GM19372 (cell line): ENCODE data around the gene SPOPL.
"Not testable (repeated sequence)": the region's sequence is repeated elsewhere in the genome, so short reads cannot be mapped to it uniquely, and the experiment has no call there.

ENCODE experiments used
- ATAC-seq: cut with Tn5 transposase; IDR thresholded peaks from one replicate; pipeline ENCODE4 v1.9.1; 2021; ENCODE audit warnings: mild to moderate bottlenecking, low read depth, moderate library complexity; ENCODE audit not compliant: unreplicated experiment

The SPOPL gene

GRCh38 chr2:138522556-138522955, 21.0 kb downstream of the SPOPL start:
- ATAC-seq: peak; percentile 55

DNA sequence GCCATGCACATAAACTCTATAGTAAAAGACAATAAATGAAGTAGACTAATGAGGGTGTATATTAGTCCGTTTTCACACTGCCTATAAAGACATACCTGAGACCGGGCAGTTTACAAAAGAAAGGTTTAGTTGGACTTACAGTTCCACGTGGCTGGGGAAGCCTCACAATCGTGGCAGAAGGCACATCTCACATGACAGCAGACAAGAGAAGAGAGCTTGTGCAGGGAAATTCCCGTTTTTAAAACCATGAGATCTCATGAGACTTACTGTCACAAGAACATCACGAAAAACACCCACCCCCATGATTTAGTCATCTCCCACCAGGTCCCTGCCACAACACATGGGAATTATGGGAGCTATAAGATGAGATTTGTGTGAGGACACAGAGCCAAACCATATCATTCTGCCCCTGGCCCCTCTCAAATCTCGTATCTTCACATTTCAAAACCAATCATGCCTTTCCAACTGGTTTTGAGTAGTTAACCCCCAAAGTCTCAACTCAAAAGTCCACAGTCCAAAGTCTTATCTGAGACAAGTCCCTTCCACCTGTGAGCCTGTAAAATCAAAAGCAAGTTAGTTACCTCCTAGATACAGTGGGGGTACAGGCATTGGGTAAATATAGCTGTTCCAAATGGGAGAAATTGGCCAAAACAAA, 21.6 kb downstream of the SPOPL start:
- ATAC-seq: peak; percentile 52

DNA sequence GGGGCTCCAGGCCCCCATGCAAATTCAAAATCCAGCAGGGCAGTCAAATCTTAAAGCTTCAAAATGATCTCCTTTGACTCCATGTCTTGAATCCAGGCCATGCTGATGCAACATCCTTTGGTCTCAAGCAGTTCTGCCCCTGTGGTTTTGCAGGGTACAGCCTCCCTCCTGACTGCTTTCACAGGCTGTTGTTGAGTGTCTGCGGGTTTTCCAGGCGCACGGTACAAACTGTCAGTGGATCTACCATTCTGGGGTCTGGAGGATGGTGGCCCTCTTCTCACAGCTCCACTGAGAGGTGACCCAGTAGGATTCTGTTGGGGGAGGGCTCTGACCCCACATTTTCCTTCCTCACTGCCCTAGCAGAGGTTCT, 22.1 kb downstream of the SPOPL start:
- ATAC-seq: not testable (repeated sequence)

GRCh38 chr2:138524353-138524752, 22.8 kb downstream of the SPOPL start:
- not testable (repeated sequence) for ATAC-seq

DNA sequence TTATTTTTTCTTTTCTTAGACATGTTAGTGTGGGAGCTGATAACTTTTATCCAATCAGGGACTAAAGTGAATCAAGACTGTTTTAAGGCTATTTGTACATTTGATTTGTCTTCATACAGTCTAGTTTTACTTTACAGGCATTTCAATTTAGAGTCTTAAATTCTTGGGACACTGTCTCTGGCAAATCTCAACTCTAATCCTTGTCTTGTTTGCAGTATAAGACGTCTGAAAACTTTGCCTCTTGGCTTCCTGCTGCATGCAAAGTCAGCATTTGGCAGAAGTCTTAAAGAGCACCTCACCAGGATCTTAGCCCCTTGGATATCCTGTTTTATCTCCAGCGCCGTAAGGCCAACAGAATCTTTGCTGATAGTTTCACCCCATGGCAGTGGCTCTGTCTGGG, 30.3 kb downstream of the SPOPL start:
- no peak for ATAC-seq

DNA sequence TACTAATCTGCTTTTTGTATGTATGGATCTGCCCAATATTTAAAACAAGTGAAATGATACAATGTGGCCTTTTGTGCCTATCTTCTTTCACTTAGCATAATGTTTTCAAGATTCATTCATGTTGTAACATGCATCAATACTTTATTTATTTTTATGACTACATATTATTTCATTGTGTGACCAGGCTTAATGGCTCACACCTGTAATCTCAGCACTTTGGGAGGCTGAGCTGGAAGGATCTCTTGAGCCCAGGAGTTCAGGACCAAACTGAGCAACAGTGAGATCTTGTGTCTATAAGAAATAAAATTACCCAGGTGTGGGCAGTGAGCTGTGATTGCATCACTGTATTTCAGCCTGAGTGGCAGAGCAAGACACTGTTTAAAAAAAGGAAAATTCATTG, 33.2 kb downstream of the SPOPL start:
- no peak for ATAC-seq

DNA sequence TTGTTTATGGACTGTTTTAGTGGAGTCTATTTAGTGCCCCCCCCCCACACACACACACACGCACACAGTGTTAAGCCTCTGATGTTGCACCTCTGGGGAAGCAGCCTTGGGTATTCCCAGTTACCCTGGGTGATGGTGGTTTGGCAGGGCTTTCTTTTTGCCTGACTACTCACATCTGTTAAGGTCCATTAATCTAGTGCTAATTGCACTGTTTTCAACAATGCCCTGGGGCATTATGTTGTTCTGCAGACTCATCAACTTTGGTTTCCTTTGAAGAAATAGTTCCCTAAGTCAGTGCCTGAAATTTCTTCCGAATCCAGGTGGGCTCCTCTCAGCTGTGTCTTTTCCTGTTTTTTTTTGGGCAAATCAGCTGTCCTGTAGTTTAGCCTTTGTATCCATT, 34.7 kb downstream of the SPOPL start:
- peak; percentile 52 for ATAC-seq

DNA sequence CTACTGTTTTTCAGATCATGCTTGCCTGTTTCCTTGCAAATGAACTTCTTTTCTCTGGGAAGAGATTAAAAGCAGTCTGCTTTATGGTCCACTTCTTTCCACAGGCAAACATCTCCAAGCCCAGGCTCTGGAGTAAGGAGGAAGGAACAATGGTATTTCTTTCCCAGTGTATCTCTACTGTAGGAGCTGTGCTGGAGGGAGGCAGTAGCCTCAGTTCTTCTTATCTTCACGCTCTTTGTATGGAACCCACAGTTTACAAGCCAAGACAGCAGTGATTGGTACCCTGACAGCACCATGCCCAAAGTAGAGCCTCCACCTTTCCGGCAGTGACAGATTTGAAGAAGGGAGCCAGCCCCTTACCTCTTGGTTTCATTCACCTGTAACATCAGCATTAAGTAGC, 35.2 kb downstream of the SPOPL start:
- no peak for ATAC-seq

- ATAC-seq: no peak
Observed at GRCh38 chr2:138537170-138537915, 35.8 kb downstream of the SPOPL start.

GRCh38 chr2:138544206-138544605, 42.6 kb downstream of the SPOPL start:
- ATAC-seq: not testable (repeated sequence)

DNA sequence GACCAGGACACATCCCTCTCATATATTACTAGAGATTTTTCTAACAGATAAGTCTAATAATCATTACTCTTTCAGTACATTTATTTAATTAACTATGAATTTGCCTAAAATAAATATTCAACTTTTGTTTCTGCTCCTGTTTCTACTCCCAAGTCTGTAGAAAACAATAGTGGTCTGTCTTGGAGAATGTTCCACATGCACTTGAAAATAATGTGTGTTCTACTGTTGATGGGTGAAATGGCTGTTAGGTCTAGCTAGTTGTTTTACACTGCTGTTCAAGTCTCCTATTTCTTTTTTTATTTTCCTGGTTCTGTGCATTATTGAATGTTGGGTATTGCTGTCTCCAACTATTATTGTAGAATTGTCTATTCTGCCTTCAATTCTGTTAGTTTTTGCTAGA, 47.2 kb downstream of the SPOPL start:
- ATAC-seq: no peak

DNA sequence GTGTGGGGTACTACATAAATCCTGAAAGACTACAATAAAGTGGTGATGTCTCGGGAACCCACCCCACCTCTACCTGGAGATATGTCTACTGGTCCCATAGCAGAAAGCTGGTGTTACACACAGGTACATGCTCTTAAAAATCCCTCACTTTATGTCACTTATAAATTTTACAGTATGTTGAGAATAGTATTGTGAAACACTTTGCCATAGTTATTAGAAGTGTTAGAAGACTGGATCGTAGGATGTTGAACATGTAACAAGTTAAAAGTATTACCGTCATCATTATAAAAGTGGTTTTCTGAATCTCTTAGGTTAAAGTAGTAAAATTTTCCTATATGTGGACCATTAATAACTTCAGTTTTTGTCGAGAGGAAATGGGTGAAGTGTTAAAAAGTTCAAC, 48.6 kb downstream of the SPOPL start:
- no peak for ATAC-seq

- ATAC-seq: no peak
Observed at GRCh38 chr2:138550670-138551287, 49.2 kb downstream of the SPOPL start.

DNA sequence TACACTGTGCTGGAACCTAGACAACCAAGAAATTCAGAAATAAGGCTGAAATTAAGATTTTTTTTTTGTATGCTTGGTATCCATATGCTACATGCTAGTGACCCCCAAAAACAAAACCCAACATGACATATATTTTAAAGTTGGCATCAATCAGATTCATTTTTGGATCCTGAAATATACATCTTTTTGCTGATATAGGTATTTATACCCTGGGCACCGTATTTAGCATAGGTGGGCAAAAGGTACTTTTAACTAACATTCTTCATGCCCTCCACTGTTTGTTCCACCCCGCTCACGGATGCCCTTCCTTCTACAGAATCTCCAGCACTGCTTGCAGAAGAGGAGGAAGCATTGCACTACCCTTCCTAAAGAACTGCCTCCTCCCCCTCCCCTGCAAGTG, 52.6 kb downstream of the SPOPL start:
- ATAC-seq: no peak

- ATAC-seq: no peak
Observed at GRCh38 chr2:138559641-138560040, 58.1 kb downstream of the SPOPL start.

GRCh38 chr2:138564586-138565229, 63.1 kb downstream of the SPOPL start:
- ATAC-seq: no peak

DNA sequence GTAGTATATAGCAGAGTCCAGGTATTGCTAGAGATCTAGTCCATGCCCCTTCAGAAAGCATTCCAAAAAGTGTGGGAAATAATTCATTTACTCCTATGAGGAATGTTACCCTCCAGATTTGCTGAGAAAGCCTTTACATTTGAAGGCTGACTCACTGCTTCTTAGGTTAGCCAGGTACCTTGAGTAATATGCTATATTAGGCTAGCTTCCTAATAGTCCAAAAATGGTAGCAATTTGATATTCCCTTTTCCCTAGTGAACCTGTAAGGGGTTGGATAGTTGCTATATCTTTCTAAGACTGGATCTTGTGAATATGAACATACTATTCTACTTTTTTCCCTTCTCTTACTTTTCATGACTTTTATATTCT, 63.6 kb downstream of the SPOPL start:
- ATAC-seq: no peak

GRCh38 chr2:138572318-138572717, 70.7 kb downstream of the SPOPL start:
- ATAC-seq: no peak

DNA sequence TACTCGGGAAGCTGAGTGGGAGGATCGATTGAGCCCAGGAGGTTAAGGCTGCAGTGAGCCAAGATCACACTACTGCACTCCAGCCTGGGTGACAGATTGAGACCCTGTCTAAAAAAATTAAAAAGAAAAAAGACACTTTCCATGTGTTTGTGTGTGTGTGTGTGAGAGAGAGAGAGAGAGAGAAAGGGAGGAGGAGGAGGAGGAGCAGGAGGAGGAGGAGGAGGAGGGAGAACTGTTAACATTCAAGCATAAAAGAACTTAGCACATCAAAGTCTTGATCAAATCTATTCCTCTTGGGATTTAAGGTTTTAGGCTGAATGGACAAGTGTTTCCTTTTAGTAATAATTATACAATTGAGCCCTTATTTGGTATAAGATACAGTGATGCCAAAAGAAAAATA, 75.5 kb downstream of the SPOPL start:
- ATAC-seq: no peak

GRCh38 chr2:138579556-138579955, 78.0 kb downstream of the SPOPL start:
- no peak for ATAC-seq

GRCh38 chr2:138581909-138582308, 80.3 kb downstream of the SPOPL start:
- no peak for ATAC-seq
